Lung (tissue), 12 donors: ENCODE results near the gene MIPEP. TPM values are rescaled to one million over a fixed set of nuclear protein-coding genes. Genes with fewer than 3 reads are reported as not detected.

Experiments used
- ATAC-seq: fragments of 200-7000 bp; cut with Tn5 transposase; one replicate; pipeline ENCODE4 v1.9.1; 2020; ENCODE audit warnings: moderate number of reproducible peaks; ENCODE audit not compliant: insufficient read depth, low FRiP score
- DNase-seq, 3 donors: peaks; one replicate each; pipeline ENCODE4 v3.0.0-alpha.2; 2013 to 2017
- H3K27ac ChIP-seq, 2 donors: one replicate each; pipeline ENCODE4 v1.5.1; 2013; ENCODE audit warnings: mild to moderate bottlenecking in 2 of 2, moderate library complexity in 2 of 2, control low read depth in 1 of 2, inconsistent platforms in 1 of 2, low read depth in 1 of 2, low read length in 1 of 2
- H3K27me3 ChIP-seq, 3 donors: one replicate each; pipeline ENCODE4 v1.5.1; 2013; ENCODE audit warnings: low read length in 2 of 3; ENCODE audit not compliant: control insufficient read depth in 3 of 3, insufficient read depth in 3 of 3
- H3K36me3 ChIP-seq, 4 donors: one replicate each; pipeline ENCODE4 v1.5.1; 2013; ENCODE audit warnings: low read length in 4 of 4, mild to moderate bottlenecking in 1 of 4, moderate library complexity in 1 of 4; ENCODE audit not compliant: control insufficient read depth in 4 of 4, insufficient read depth in 4 of 4
- H3K4me1 ChIP-seq, 5 donors: one replicate each; pipeline ENCODE4 v1.5.1; 2013; ENCODE audit warnings: low read length in 5 of 5, mild to moderate bottlenecking in 2 of 5, moderate library complexity in 1 of 5; ENCODE audit not compliant: control insufficient read depth in 5 of 5, insufficient read depth in 5 of 5
- H3K4me3 ChIP-seq: one replicate; pipeline ENCODE4 v1.5.1; 2013; ENCODE audit warnings: mild to moderate bottlenecking, control low read depth, moderate library complexity
- H3K9ac ChIP-seq, 2 donors: one replicate each; pipeline ENCODE4 v1.5.1; 2013; ENCODE audit warnings: low read length in 2 of 2, control low read depth in 1 of 2; ENCODE audit not compliant: insufficient read depth in 1 of 2
- H3K9me3 ChIP-seq, 4 donors: one replicate each; pipeline ENCODE4 v1.5.1; 2013; ENCODE audit warnings: low read length in 3 of 4, mild to moderate bottlenecking in 1 of 4, moderate library complexity in 1 of 4; ENCODE audit not compliant: control insufficient read depth in 4 of 4, insufficient read depth in 3 of 4
- CTCF ChIP-seq: IDR thresholded peaks from 2 replicates; pipeline ENCODE4 v1.5.1; 2012; ENCODE audit warnings: mild to moderate bottlenecking; ENCODE audit errors: control extremely low read depth, extremely low read depth
- WGBS, 2 donors: extraction: QIAGEN DNeasy Blood & Tissue Kit; methylation state at CpG; one replicate each; pipeline ENCODE4 v1.1.7; 2013; 5-methylcytosine and 5-hydroxymethylcytosine counted together
- polyA plus RNA-seq, 2 donors: library from polyadenylated mRNA; stranded (reverse); fragments of 200-250 nt; gene quantifications; one replicate each; pipeline ENCODE4 v1.2.1, GENCODE V29; 2013
- total RNA-seq, 2 donors: library from RNA; depleted of rRNA in 1 of 2; stranded (reverse); fragments of >200 nt in 1 of 2; gene quantifications; one replicate each; pipeline ENCODE4 v1.2.1, GENCODE V29; 2014 to 2021
- donor health status: control.
- donor health status: control.
- donor health status: Bipolar disorder and iron deficiency.
- donor health status: healthy.
- donor health status: DM: yes; HTN: yes; CAD: no.

Gene MIPEP
- total and polyA plus RNA-seq, 4 donors, result 12.9 to 35.1 (median 25.3) TPM

GRCh38 chr13:23739596-23739995 lies 149.6 kb downstream of the MIPEP start:
- no peaks in the 10 kb centered on the region for H3K36me3 ChIP-seq
- H3K27ac ChIP-seq, result no peak overlapping the region
- DNase-seq, result no peak
- peak; percentile 50 for ATAC-seq
- WGBS, 2 donors, result 55 to 71% methylated on average over 3 of the region's 3 CpGs
- TF ChIP-seq CTCF, result no peak
- H3K4me3 ChIP-seq, result no peak overlapping the region
- H3K4me1 ChIP-seq, result peaks cover 0 to 23% (median 11%) of the 10 kb centered on the region in 5 donors
- H3K9me3 ChIP-seq, result no peaks in the 10 kb centered on the region
- no peaks in the 10 kb centered on the region for H3K27me3 ChIP-seq
- no peak overlapping the region for H3K9ac ChIP-seq

- H3K4me3 ChIP-seq, result no peak overlapping the region
- H3K9me3 ChIP-seq, result no peaks in the 10 kb centered on the region
- no peak overlapping the region for H3K9ac ChIP-seq
- H3K27me3 ChIP-seq, result no peaks in the 10 kb centered on the region
- H3K4me1 ChIP-seq, result peaks cover 0 to 15% (median 5%) of the 10 kb centered on the region in 5 donors
- no peak overlapping the region for H3K27ac ChIP-seq
- peaks cover 0 to 2% (median 0%) of the 10 kb centered on the region in 4 donors for H3K36me3 ChIP-seq
- 76 to 83% methylated on average over 5 of the region's 5 CpGs for whole genome bisulfite sequencing, 2 donors
- ATAC-seq (no peak), DNase-seq (no peak)
- no peak for TF ChIP-seq CTCF
Observed at GRCh38 chr13:23736541-23736940, 152.7 kb downstream of the MIPEP start.

- Histone ChIP-seq H3K9me3 (no peaks in the 10 kb centered on the region), H3K9ac (no peak overlapping the region), H3K4me1 (peaks cover 0 to 16% (median 5%) of the 10 kb centered on the region in 5 donors), H3K36me3 (peaks cover 0 to 2% (median under 1%) of the 10 kb centered on the region in 4 donors), H3K27ac (no peak overlapping the region), H3K27me3 (no peaks in the 10 kb centered on the region), H3K4me3 (no peak overlapping the region)
- no peak for TF ChIP-seq CTCF
- 64 to 75% methylated on average over 2 of the region's 2 CpGs for WGBS, 2 donors
- ATAC-seq, result no peak
- peak in 1 of 3 donors; percentile 64 for DNase-seq
Observed at GRCh38 chr13:23735329-23735728, 153.9 kb downstream of the MIPEP start.

GRCh38 chr13:23731709-23732108 lies 157.5 kb downstream of the MIPEP start:
- WGBS, 2 donors, result 95% methylated on average over 3 of the region's 3 CpGs
- no peak for ATAC-seq

More at GRCh38 chr13:23731709-23732108, 157.5 kb downstream of the MIPEP start:
- Histone ChIP-seq H3K4me1 (peaks cover 0 to 14% (median 4%) of the 10 kb centered on the region in 5 donors), H3K4me3 (no peak overlapping the region), H3K27me3 (no peaks in the 10 kb centered on the region), H3K27ac (no peak overlapping the region), H3K9me3 (no peaks in the 10 kb centered on the region), H3K9ac (no peak overlapping the region), H3K36me3 (peaks cover 0 to 9% (median 7%) of the 10 kb centered on the region in 4 donors)
- no peak for TF ChIP-seq CTCF
- DNase-seq, result no peak
